HEK293 (cell line): ENCODE data around the gene NAA80.
A peak's percentile ranks its signal among the peaks of the same experiment; 100 is the strongest.

Experiments used
- GLIS2 ChIP-seq: fragments of 450-650 bp; formaldehyde crosslinking; IDR thresholded peaks from 2 replicates; pipeline ENCODE4 v1.5.1; 2016; ENCODE audit warnings: missing biosample characterization, missing genetic modification characterization
- HOXC10 ChIP-seq: sonication (generic); formaldehyde crosslinking; IDR thresholded peaks from 2 replicates; pipeline ENCODE4 v1.8.1; 2023; ENCODE audit warnings: mild to moderate bottlenecking, missing genetic modification reagents
- KLF8 ChIP-seq: fragments of 450-650 bp; formaldehyde crosslinking; IDR thresholded peaks from 2 replicates; pipeline ENCODE4 v1.5.1; 2016; ENCODE audit warnings: missing biosample characterization, missing genetic modification characterization
- OSR2 ChIP-seq: fragments of 450-650 bp; formaldehyde crosslinking; IDR thresholded peaks from 2 replicates; pipeline ENCODE4 v1.5.1; 2016; ENCODE audit warnings: missing biosample characterization, missing genetic modification characterization
- PBX3 ChIP-seq: sonication (generic); formaldehyde crosslinking; IDR thresholded peaks from 2 replicates; pipeline ENCODE4 v1.8.1; 2022; ENCODE audit warnings: mild to moderate bottlenecking, moderate library complexity, missing genetic modification reagents
- SP2 ChIP-seq: fragments of 450-650 bp; formaldehyde crosslinking; IDR thresholded peaks from 2 replicates; pipeline ENCODE4 v1.5.1; 2016; ENCODE audit warnings: missing biosample characterization, missing genetic modification characterization
- SP7 ChIP-seq: fragments of 450-650 bp; formaldehyde crosslinking; IDR thresholded peaks from 2 replicates; pipeline ENCODE4 v1.5.1; 2016; ENCODE audit warnings: missing biosample characterization, missing genetic modification characterization
- TSHZ1 ChIP-seq: fragments of 450-650 bp; formaldehyde crosslinking; IDR thresholded peaks from 2 replicates; pipeline ENCODE4 v1.5.1; 2016; ENCODE audit warnings: missing biosample characterization, missing genetic modification characterization, borderline replicate concordance
- ZBTB6 ChIP-seq: fragments of 450-650 bp; formaldehyde crosslinking; IDR thresholded peaks from 2 replicates; pipeline ENCODE4 v1.5.1; 2017; ENCODE audit warnings: missing biosample characterization, missing genetic modification characterization
- ZBTB7A ChIP-seq: fragments of 450-650 bp; formaldehyde crosslinking; IDR thresholded peaks from 2 replicates; pipeline ENCODE4 v1.5.1; 2016; ENCODE audit warnings: low read depth, missing biosample characterization, missing genetic modification characterization
- ZFHX2 ChIP-seq: fragments of 450-650 bp; formaldehyde crosslinking; conservative IDR thresholded peaks from 2 replicates; pipeline ENCODE4 v1.5.1; 2016; ENCODE audit warnings: missing biosample characterization, missing genetic modification characterization
- ZIC2 ChIP-seq: fragments of 450-650 bp; formaldehyde crosslinking; IDR thresholded peaks from 2 replicates; pipeline ENCODE4 v1.5.1; 2016; ENCODE audit warnings: missing biosample characterization, missing genetic modification characterization
- ZNF18 ChIP-seq: fragments of 450-650 bp; formaldehyde crosslinking; IDR thresholded peaks from 2 replicates; pipeline ENCODE4 v1.5.1; 2016; ENCODE audit warnings: missing biosample characterization, missing genetic modification characterization
- ZNF23 ChIP-seq: fragments of 450-650 bp; formaldehyde crosslinking; IDR thresholded peaks from 2 replicates; pipeline ENCODE4 v1.5.1; 2016; ENCODE audit warnings: missing biosample characterization, missing genetic modification characterization, borderline replicate concordance
- ZNF248 ChIP-seq: fragments of 450-650 bp; formaldehyde crosslinking; IDR thresholded peaks from 2 replicates; pipeline ENCODE4 v1.5.1; 2017; ENCODE audit warnings: missing biosample characterization, missing genetic modification characterization
- ZNF354C ChIP-seq: fragments of 450-650 bp; formaldehyde crosslinking; IDR thresholded peaks from 2 replicates; pipeline ENCODE4 v1.5.1; 2016; ENCODE audit warnings: missing biosample characterization, missing genetic modification characterization, low read depth, borderline replicate concordance
- ZNF366 ChIP-seq: fragments of 450-650 bp; formaldehyde crosslinking; conservative IDR thresholded peaks from 2 replicates; pipeline ENCODE4 v1.5.1; 2016; ENCODE audit warnings: missing biosample characterization, missing genetic modification characterization
- ZNF488 ChIP-seq: fragments of 450-650 bp; formaldehyde crosslinking; IDR thresholded peaks from 2 replicates; pipeline ENCODE4 v1.5.1; 2016; ENCODE audit warnings: missing biosample characterization, missing genetic modification characterization
- ZNF513 ChIP-seq: fragments of 450-650 bp; IDR thresholded peaks from 2 replicates; pipeline ENCODE4 v1.5.1; 2018; ENCODE audit warnings: missing biosample characterization, missing genetic modification characterization
- ZNF561 ChIP-seq: fragments of 450-650 bp; IDR thresholded peaks from 2 replicates; pipeline ENCODE4 v1.5.1; 2018; ENCODE audit warnings: missing biosample characterization, missing genetic modification characterization, borderline replicate concordance
- ZNF596 ChIP-seq: fragments of 450-650 bp; IDR thresholded peaks from 2 replicates; pipeline ENCODE4 v1.5.0; 2018; ENCODE audit warnings: missing biosample characterization, mild to moderate bottlenecking, missing genetic modification characterization, moderate library complexity
- ZNF600 ChIP-seq: fragments of 450-650 bp; formaldehyde crosslinking; IDR thresholded peaks from 2 replicates; pipeline ENCODE4 v1.5.1; 2016; ENCODE audit warnings: missing biosample characterization, missing genetic modification characterization
- ZNF621 ChIP-seq: fragments of 450-650 bp; formaldehyde crosslinking; IDR thresholded peaks from 2 replicates; pipeline ENCODE4 v1.5.1; 2017; ENCODE audit warnings: missing biosample characterization, missing genetic modification characterization
- ZNF707 ChIP-seq: fragments of 450-650 bp; formaldehyde crosslinking; IDR thresholded peaks from 2 replicates; pipeline ENCODE4 v1.5.1; 2016; ENCODE audit warnings: missing biosample characterization, missing genetic modification characterization
- ZNF830 ChIP-seq: fragments of 450-650 bp; IDR thresholded peaks from 2 replicates; pipeline ENCODE4 v1.5.0; 2018; ENCODE audit warnings: missing biosample characterization, missing genetic modification characterization, low read depth, mild to moderate bottlenecking, moderate library complexity
- ZNF843 ChIP-seq: fragments of 450-650 bp; formaldehyde crosslinking; IDR thresholded peaks from 2 replicates; pipeline ENCODE4 v1.5.1; 2016; ENCODE audit warnings: missing biosample characterization, missing genetic modification characterization

NAA80 gene

GRCh38 chr3:50246517-50246954, 52.7 kb downstream of the NAA80 start (continued):
- TF ChIP-seq OSR2 (tag by site-specific recombination) (0 out of 2 replicates have a peak, but pooled peaks have one; percentile 44), KLF8 (tag by site-specific recombination) (no peak), ZNF248 (no peak), ZNF513 (no peak), SP2 (peak; percentile 48), ZNF18 (tag by site-specific recombination) (no peak), ZNF488 (tag by site-specific recombination) (no peak), ZNF354C (tag by site-specific recombination) (no peak), ZNF600 (no peak), ZNF596 (tag by site-specific recombination) (no peak), ZNF561 (tag by site-specific recombination) (no peak), ZNF366 (tag by site-specific recombination) (no peak), ZBTB7A (tag by site-specific recombination) (no peak), ZNF621 (tag by site-specific recombination) (no peak), HOXC10 (CRISPR knock-in tag) (no peak), ZNF707 (tag by site-specific recombination) (no peak), ZNF23 (tag by site-specific recombination) (no peak), ZFHX2 (peak; percentile 94), ZNF843 (no peak), ZIC2 (tag by site-specific recombination) (peak; percentile 36), ZBTB6 (tag by site-specific recombination) (no peak), TSHZ1 (tag by site-specific recombination) (no peak), GLIS2 (0 out of 2 replicates have a peak, but pooled peaks have one; percentile 44), SP7 (tag by site-specific recombination) (no peak; the same call in none of the 2 replicates), PBX3 (CRISPR knock-in tag) (no peak), ZNF830 (no peak)
